H54 (cell line): ENCODE results near the gene SAFB2.

Experiments
- DNase-seq: peaks from one replicate; pipeline ENCODE4 v3.0.0; 2011; ENCODE audit warnings: low spot score, mixed read lengths; ENCODE audit not compliant: insufficient read length
- FAIRE-seq: peaks from 3 replicates; lab custom pipeline; 2011; peaks lifted over from hg19 to GRCh38; lab: Jason Lieb, UNC
- POLR2A ChIP-seq: IDR thresholded peaks from 2 replicates; pipeline ENCODE4 v1.6.1; 2011; ENCODE audit warnings: low read depth, mild to moderate bottlenecking, low read length

The SAFB2 gene

DNA sequence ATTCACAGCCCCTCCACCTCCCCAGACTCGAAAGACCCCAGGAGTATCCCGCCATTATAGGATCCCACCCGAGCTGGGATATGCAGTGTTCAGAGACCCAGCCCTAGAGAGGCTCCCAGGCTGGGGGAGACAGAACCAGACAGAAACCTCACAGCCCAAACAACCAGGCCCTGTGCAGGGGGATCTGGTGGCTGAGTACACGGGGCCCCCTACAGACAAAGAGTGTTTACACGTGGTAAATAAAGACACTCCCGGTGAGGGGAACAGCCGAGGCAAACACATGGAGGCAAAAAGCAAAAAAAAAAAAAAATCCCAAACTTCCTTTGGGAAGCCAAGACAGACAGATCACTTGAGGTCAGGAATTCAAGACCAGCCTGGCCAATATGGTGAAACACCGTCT is 79.9 kb downstream of the SAFB2 start:
- no peak for TF ChIP-seq POLR2A
- DNase-seq (no peak), FAIRE-seq (no peak)

DNA sequence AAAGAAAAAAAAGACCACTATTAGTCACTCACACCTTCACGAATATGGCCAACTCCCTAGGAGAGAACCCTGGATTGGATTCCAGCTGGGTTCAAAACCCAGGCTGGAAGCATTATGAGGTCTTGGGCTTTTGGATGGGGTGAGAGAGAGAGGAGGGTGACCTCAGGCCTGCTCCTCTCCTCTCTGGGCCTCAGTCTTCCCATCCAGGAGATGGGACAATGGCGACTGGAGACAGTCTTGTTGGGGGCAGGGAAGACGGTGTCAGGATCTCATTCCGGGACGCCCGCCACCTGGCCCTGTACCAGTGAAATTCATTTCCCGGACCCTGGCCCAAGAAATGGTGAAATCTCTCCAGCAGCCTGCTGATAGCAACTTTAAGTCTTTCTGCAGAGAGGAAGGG is 81.1 kb downstream of the SAFB2 start:
- no peak for TF ChIP-seq POLR2A
- FAIRE-seq (no peak), DNase-seq (no peak)

DNA sequence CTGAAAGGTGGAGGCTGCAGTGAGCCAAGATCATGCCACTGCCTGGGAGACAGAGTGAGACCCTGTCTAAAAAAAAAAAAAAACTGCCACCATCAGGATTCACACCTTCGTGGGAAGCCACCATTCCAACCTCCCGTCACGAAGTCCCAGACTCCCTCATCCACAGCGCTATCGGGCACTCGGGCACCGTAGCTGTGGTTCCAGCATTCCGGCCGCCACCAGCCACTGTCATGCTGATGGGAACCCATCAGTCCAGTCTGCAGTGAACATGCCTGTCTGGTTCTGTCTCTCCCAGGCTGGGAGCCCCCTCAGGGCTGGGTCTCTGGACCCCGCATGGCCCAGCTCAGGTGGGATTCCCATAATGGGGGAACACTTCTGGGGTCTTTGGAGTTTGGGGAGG is 82.4 kb downstream of the SAFB2 start:
- FAIRE-seq (no peak), DNase-seq (no peak)
- no peak for TF ChIP-seq POLR2A

DNA sequence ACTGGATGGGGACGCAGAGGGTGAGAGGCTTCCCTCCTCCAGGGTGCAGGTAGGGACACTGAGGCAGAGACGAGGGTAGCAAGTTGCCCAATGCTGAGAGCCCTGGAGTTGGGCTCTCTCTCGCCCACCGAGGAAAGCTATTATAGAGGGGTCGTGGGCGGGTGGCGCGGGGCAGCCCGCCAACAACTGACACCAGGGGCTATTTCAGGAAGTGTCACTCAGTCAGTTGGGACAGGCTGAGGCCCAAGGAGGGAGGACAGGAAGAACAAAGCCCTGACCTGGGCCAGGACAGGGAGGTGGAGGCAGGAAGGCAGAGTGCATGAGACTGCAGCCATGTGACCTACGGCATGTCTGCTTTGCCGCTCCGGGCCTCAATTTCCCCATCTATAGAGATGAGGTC is 84.7 kb downstream of the SAFB2 start:
- DNase-seq (no peak), FAIRE-seq (no peak)
- no peak for TF ChIP-seq POLR2A
